Muscle layer of colon (tissue), 2 donors: ENCODE measurements around the gene ABI2.
"Not testable (repeated sequence)": the region's sequence is repeated elsewhere in the genome, so short reads cannot be mapped to it uniquely, and the experiment has no call there.

Source experiments
- H3K27ac ChIP-seq: one replicate; pipeline ENCODE4 v1.7.0; 2013; ENCODE audit warnings: low read depth, mild to moderate bottlenecking, low read length, moderate library complexity
- H3K27me3 ChIP-seq, 2 donors: one replicate each; pipeline ENCODE4 v1.7.0; 2013; ENCODE audit warnings: low read length in 2 of 2, mild to moderate bottlenecking in 2 of 2; ENCODE audit not compliant: insufficient read depth in 2 of 2, control insufficient read depth in 1 of 2
- H3K36me3 ChIP-seq: one replicate; pipeline ENCODE4 v1.7.0; 2013; ENCODE audit warnings: mild to moderate bottlenecking, low read length; ENCODE audit not compliant: insufficient read depth
- H3K4me1 ChIP-seq: one replicate; pipeline ENCODE4 v1.7.0; 2013; ENCODE audit warnings: mild to moderate bottlenecking, low read length; ENCODE audit not compliant: insufficient read depth
- H3K4me3 ChIP-seq, 2 donors: one replicate each; pipeline ENCODE4 v1.7.0; 2013; ENCODE audit warnings: low read length in 2 of 2, low read depth in 1 of 2, mild to moderate bottlenecking in 1 of 2, moderate library complexity in 1 of 2
- H3K9ac ChIP-seq: one replicate; pipeline ENCODE4 v1.7.0; 2013; ENCODE audit warnings: low read length
- H3K9me3 ChIP-seq: one replicate; pipeline ENCODE4 v1.7.0; 2013; ENCODE audit warnings: mild to moderate bottlenecking, low read length
- donor health status: abdominal sarcoma.
- donor health status: Adenocarcinoma of cecum.

ABI2 gene

GRCh38 chr2:203360833-203361430 is 32.7 kb downstream of the ABI2 start:
- H3K27me3 ChIP-seq, result no peaks in the 10 kb centered on the region
- no peaks in the 10 kb centered on the region for H3K36me3 ChIP-seq
- H3K4me3 ChIP-seq, result no peak overlapping the region
- H3K27ac ChIP-seq, result no peak overlapping the region
- H3K9ac ChIP-seq, result no peak overlapping the region
- no peaks in the 10 kb centered on the region for H3K9me3 ChIP-seq
- H3K4me1 ChIP-seq, result peaks cover 10% of the 10 kb centered on the region

- no peak overlapping the region for H3K27ac ChIP-seq
- no peak overlapping the region for H3K9ac ChIP-seq
- peaks cover 10% of the 10 kb centered on the region for H3K4me1 ChIP-seq
- H3K36me3 ChIP-seq, result no peaks in the 10 kb centered on the region
- no peaks in the 10 kb centered on the region for H3K9me3 ChIP-seq
- H3K4me3 ChIP-seq, result no peak overlapping the region
- no peaks in the 10 kb centered on the region for H3K27me3 ChIP-seq
Measured at GRCh38 chr2:203361495-203361894, 33.3 kb downstream of the ABI2 start.

- Histone ChIP-seq H3K4me1 (peaks cover 10% of the 10 kb centered on the region), H3K27ac (no peak overlapping the region)
Measured at GRCh38 chr2:203361922-203362321, 33.7 kb downstream of the ABI2 start.

GRCh38 chr2:203366639-203367466 is 38.7 kb downstream of the ABI2 start:
- H3K4me3 ChIP-seq, result no peak overlapping the region
- H3K4me1 ChIP-seq, result peaks cover 2% of the 10 kb centered on the region
- no peaks in the 10 kb centered on the region for H3K36me3 ChIP-seq
- no peak overlapping the region for H3K27ac ChIP-seq
- H3K27me3 ChIP-seq, result no peaks in the 10 kb centered on the region
- no peak overlapping the region for H3K9ac ChIP-seq
- no peaks in the 10 kb centered on the region for H3K9me3 ChIP-seq

More at GRCh38 chr2:203361922-203362321, 33.7 kb downstream of the ABI2 start:
- Histone ChIP-seq H3K36me3 (no peaks in the 10 kb centered on the region), H3K9ac (no peak overlapping the region), H3K4me3 (no peak overlapping the region), H3K9me3 (no peaks in the 10 kb centered on the region), H3K27me3 (no peaks in the 10 kb centered on the region)

GRCh38 chr2:203372706-203373105 is 44.5 kb downstream of the ABI2 start:
- not testable (repeated sequence) for H3K27me3 ChIP-seq, H3K27ac ChIP-seq, H3K4me1 ChIP-seq, H3K4me3 ChIP-seq, H3K9me3 ChIP-seq, H3K36me3 ChIP-seq, H3K9ac ChIP-seq

GRCh38 chr2:203376173-203376572 is 48.0 kb downstream of the ABI2 start:
- Histone ChIP-seq H3K27me3 (no peaks in the 10 kb centered on the region), H3K4me1 (no peaks in the 10 kb centered on the region), H3K4me3 (no peak overlapping the region), H3K9ac (no peak overlapping the region), H3K9me3 (no peaks in the 10 kb centered on the region), H3K27ac (no peak overlapping the region), H3K36me3 (no peaks in the 10 kb centered on the region)

- H3K4me1 ChIP-seq, result no peaks in the 10 kb centered on the region
- H3K4me3 ChIP-seq, result no peak overlapping the region
- no peaks in the 10 kb centered on the region for H3K36me3 ChIP-seq
- no peak overlapping the region for H3K9ac ChIP-seq
- H3K27ac ChIP-seq, result no peak overlapping the region
- H3K27me3 ChIP-seq, result no peaks in the 10 kb centered on the region
- no peaks in the 10 kb centered on the region for H3K9me3 ChIP-seq
Measured at GRCh38 chr2:203379156-203379555, 51.0 kb downstream of the ABI2 start.

- H3K4me1 ChIP-seq, result no peaks in the 10 kb centered on the region
- H3K36me3 ChIP-seq, result no peaks in the 10 kb centered on the region
- H3K9ac ChIP-seq, result no peak overlapping the region
- H3K4me3 ChIP-seq, result no peak overlapping the region
- H3K9me3 ChIP-seq, result no peaks in the 10 kb centered on the region
- H3K27me3 ChIP-seq, result no peaks in the 10 kb centered on the region
- H3K27ac ChIP-seq, result no peak overlapping the region
Measured at GRCh38 chr2:203383038-203383437, 54.8 kb downstream of the ABI2 start.

GRCh38 chr2:203388153-203388552 is 60.0 kb downstream of the ABI2 start:
- H3K4me3 ChIP-seq, H3K27ac ChIP-seq, H3K36me3 ChIP-seq, H3K9me3 ChIP-seq, H3K27me3 ChIP-seq, H3K9ac ChIP-seq, H3K4me1 ChIP-seq: not testable (repeated sequence)

- Histone ChIP-seq H3K27me3 (no peaks in the 10 kb centered on the region), H3K4me3 (no peak overlapping the region), H3K4me1 (peaks cover 15% of the 10 kb centered on the region), H3K9me3 (no peaks in the 10 kb centered on the region), H3K27ac (no peak overlapping the region), H3K36me3 (no peaks in the 10 kb centered on the region), H3K9ac (no peak overlapping the region)
Measured at GRCh38 chr2:203394519-203395227, 66.5 kb downstream of the ABI2 start.

GRCh38 chr2:203395858-203396257 is 67.7 kb downstream of the ABI2 start:
- H3K36me3 ChIP-seq, result no peaks in the 10 kb centered on the region
- no peaks in the 10 kb centered on the region for H3K9me3 ChIP-seq
- H3K4me3 ChIP-seq, result no peak overlapping the region
- H3K27me3 ChIP-seq, result no peaks in the 10 kb centered on the region
- H3K4me1 ChIP-seq, result peaks cover 15% of the 10 kb centered on the region
- no peak overlapping the region for H3K9ac ChIP-seq
- H3K27ac ChIP-seq, result no peak overlapping the region
